Epithelial cell of esophagus (primary cell): ENCODE results near the gene CFL2.

ENCODE experiments used
- DNase-seq: peaks from one replicate; pipeline ENCODE4 v3.0.0; 2010; ENCODE audit warnings: low read depth
- H3K4me3 ChIP-seq: 2 replicates; pipeline ENCODE4 v1.5.1; 2011; ENCODE audit warnings: mild to moderate bottlenecking, low read length, control low read depth
- CTCF ChIP-seq: IDR thresholded peaks from 2 replicates; pipeline ENCODE4 v1.5.1; 2011; ENCODE audit warnings: low read depth, mild to moderate bottlenecking, low read length, control low read depth, inconsistent platforms; ENCODE audit not compliant: insufficient read depth; ENCODE audit errors: missing control alignments

Gene CFL2

GRCh38 chr14:34685819-34686428 is 28.5 kb downstream of the CFL2 start:
- no peak for DNase-seq
- no peak overlapping the region for H3K4me3 ChIP-seq
- TF ChIP-seq CTCF, result no peak

GRCh38 chr14:34684578-34684977 is 29.8 kb downstream of the CFL2 start:
- peak; percentile 23 for DNase-seq

GRCh38 chr14:34682787-34683321 is 31.5 kb downstream of the CFL2 start:
- no peak for TF ChIP-seq CTCF
- no peak overlapping the region for H3K4me3 ChIP-seq
- no peak for DNase-seq

More at GRCh38 chr14:34684578-34684977, 29.8 kb downstream of the CFL2 start:
- TF ChIP-seq CTCF, result no peak
- no peak overlapping the region for H3K4me3 ChIP-seq

- TF ChIP-seq CTCF, result no peak
- H3K4me3 ChIP-seq, result no peak overlapping the region
- no peak for DNase-seq
Measured at GRCh38 chr14:34680806-34681479, 33.5 kb downstream of the CFL2 start.

- H3K4me3 ChIP-seq, result no peak overlapping the region
- no peak for TF ChIP-seq CTCF
- no peak for DNase-seq
Measured at GRCh38 chr14:34678735-34679134, 35.7 kb downstream of the CFL2 start.

GRCh38 chr14:34678306-34678705 is 36.1 kb downstream of the CFL2 start:
- DNase-seq, result peak; percentile 30
- H3K4me3 ChIP-seq, result no peak overlapping the region
- TF ChIP-seq CTCF, result no peak
